ENCODE measurements around the gene GMIP. TPM values are rescaled to one million over a fixed set of nuclear protein-coding genes. Genes with fewer than 3 reads are reported as not detected.

GMIP gene
- total and polyA plus RNA-seq, 2 experiments from 2014 or later: 5.1 to 22.1 TPM

DNA sequence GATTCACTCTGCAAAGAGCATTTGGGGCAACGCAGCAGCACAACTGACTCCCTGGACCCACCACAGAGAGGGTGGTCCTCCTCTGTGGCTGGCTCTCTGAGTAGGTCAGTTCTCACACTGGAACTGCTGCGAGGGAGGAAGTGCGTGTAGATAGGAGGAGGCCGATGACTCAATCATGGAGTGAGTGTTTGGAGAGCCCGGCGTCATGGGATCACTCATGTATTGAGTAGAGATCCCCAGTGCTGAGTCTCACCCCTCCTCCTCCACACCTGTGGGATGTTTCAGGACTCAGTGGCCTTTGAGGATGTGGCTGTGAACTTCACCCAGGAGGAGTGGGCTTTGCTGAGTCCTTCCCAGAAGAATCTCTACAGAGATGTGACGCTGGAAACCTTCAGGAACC is 34.1 kb upstream of the GMIP start (continued):
- TF ChIP-seq ZNF462 (CRISPR knock-in tag; IDR thresholded peaks at IDR 0.05): no peak
- TF ChIP-seq, protein P1, sequence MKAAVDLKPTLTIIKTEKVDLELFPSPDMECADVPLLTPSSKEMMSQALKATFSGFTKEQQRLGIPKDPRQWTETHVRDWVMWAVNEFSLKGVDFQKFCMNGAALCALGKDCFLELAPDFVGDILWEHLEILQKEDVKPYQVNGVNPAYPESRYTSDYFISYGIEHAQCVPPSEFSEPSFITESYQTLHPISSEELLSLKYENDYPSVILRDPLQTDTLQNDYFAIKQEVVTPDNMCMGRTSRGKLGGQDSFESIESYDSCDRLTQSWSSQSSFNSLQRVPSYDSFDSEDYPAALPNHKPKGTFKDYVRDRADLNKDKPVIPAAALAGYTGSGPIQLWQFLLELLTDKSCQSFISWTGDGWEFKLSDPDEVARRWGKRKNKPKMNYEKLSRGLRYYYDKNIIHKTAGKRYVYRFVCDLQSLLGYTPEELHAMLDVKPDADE (IDR thresholded peaks at IDR 0.05): no peak

DNA sequence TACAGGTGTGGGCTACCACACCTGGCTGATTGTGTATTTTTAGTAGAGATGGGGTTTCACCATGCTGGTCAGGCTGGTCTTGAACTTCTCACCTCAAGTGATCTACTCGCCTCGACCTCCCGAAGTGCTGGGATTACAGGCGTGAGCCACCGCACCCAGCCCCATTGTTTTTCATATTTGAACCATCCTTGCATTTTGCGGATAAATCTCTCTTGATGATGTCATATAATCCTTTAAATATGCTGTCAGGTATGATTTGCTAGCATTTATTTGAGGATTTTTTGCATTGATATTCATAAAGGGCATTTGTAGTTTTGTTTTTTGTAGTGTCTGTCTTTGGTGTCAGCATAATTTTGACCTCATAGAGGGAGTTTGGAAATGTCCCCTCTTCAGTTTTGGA is 30.9 kb upstream of the GMIP start:
- Mint-ChIP-seq H3K4me3 (no peak overlapping the region; the same call in 2 of the 3 replicates), H3K4me1 (peaks cover 11% of the 10 kb centered on the region; the same call in 2 of the 3 replicates), H3K27ac (no peak overlapping the region), H3K36me3 (ENCODE audit: low read depth) (peaks cover 84% of the 10 kb centered on the region), H3K27me3 (ENCODE audit: insufficient read depth, low read depth, poor library complexity) (peaks cover 9% of the 10 kb centered on the region), H3K9me3 (peaks cover 14% of the 10 kb centered on the region)
- Histone ChIP-seq H3K79me2 (replicated peaks; ENCODE audit: insufficient read depth) (peaks cover 91% of the 10 kb centered on the region), H3K4me3 (no peak overlapping the region), H3K9me2 (ENCODE audit: insufficient read depth) (no peaks in the 10 kb centered on the region; the same call in 1 of the 2 replicates), H3K27me3 (ENCODE audit: insufficient read depth) (no peaks in the 10 kb centered on the region), H3K36me3 (ENCODE audit: insufficient read depth) (peaks cover 37% of the 10 kb centered on the region), H3K27ac (ENCODE audit: low read depth) (no peak overlapping the region), H2AFZ (no peak overlapping the region), H3F3A (replicated peaks; ENCODE audit: low read depth) (peaks cover 21% of the 10 kb centered on the region), H3K4me2 (no peak overlapping the region), H3K4me1 (ENCODE audit: insufficient read depth) (peaks cover 13% of the 10 kb centered on the region), H4K20me1 (replicated peaks; ENCODE audit: insufficient read depth) (peaks cover 66% of the 10 kb centered on the region)
- no peak for ATAC-seq
- DNase-seq (ENCODE audit: low spot score): no peak
- TF ChIP-seq NANOG (IDR thresholded peaks at IDR 0.05; ENCODE audit: borderline replicate concordance) (no peak), POLR2AphosphoS5 (IDR thresholded peaks at IDR 0.05; ENCODE audit: low read depth) (no peak), CREB1 (CRISPR knock-in tag; IDR thresholded peaks at IDR 0.05; ENCODE audit: low read depth) (no peak), ZNF462 (CRISPR knock-in tag; IDR thresholded peaks at IDR 0.05) (no peak), JUNB (IDR thresholded peaks at IDR 0.05; ENCODE audit: unreplicated experiment) (no peak)
- TF ChIP-seq, protein P1 (IDR thresholded peaks at IDR 0.05): no peak

Measured in GM23338 (cell line).